NCI-H460 (cell line): ENCODE data around the gene KIAA1328. TPM values are rescaled to one million over a fixed set of nuclear protein-coding genes. Genes with fewer than 3 reads are reported as not detected.
"Not testable (repeated sequence)": the region's sequence is repeated elsewhere in the genome, so short reads cannot be mapped to it uniquely, and the experiment has no call there.

ENCODE experiments used
- DNase-seq: peaks from one replicate; pipeline ENCODE4 v3.0.0-alpha.2; 2016; ENCODE audit warnings: low read depth; ENCODE audit errors: extremely low read depth
- total RNA-seq: library from RNA; depleted of rRNA; stranded (reverse); fragments of >200 nt; shearing (Covaris generic); gene quantifications from 2 replicates; pipeline ENCODE4 v1.2.3, GENCODE V29; 2014

KIAA1328 gene
- total RNA-seq, 1 experiment from 2014 or later: 3.2 TPM

GRCh38 chr18:36821681-36822080 lies 7.2 kb upstream of the KIAA1328 start:
- no peak for DNase-seq

DNA sequence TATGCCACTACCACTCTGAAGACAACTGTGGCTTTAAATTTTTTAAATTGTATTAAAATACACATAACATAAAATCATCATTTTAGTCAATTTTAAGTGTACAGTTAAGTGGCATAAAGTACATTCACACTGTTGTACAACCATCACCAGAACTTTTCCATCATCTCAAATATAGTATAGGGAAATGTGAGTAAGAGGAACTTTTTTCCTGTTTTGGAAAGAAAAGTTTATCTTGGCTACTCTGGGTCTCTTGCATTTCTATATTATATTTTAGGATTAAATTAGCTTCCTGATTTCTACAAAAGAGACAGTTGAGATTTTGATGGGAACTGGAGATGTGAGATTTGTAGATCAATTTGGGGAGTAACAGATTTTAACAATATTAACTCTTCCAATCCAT lies 3.4 kb upstream of the KIAA1328 start:
- no peak for DNase-seq

GRCh38 chr18:36826556-36826955 lies 2.4 kb upstream of the KIAA1328 start:
- no peak for DNase-seq

DNA sequence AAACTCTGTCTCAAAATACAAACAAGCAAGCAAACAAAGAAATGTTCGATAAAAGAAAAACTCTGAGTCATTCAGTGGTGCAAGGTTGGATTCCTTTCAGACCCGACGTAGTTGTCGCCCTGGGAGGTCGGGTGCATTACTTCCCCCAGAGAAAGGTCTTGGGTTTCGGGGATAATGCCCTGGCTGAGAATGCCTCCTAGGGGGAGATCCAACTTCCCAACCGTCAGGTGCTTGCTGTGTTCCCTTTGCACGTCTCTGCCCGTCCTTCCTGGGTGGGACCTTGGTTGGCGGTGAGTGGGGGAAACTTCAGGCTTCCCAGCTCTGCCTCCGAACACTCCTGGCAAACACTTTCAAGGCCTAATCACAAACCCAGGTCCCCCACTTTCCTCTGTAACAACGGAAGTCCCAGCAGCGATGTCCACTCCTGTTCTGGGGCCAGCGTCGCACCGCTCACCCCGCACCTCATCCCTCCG lies 734 bp upstream of the KIAA1328 start:
- DNase-seq: no peak

DNA sequence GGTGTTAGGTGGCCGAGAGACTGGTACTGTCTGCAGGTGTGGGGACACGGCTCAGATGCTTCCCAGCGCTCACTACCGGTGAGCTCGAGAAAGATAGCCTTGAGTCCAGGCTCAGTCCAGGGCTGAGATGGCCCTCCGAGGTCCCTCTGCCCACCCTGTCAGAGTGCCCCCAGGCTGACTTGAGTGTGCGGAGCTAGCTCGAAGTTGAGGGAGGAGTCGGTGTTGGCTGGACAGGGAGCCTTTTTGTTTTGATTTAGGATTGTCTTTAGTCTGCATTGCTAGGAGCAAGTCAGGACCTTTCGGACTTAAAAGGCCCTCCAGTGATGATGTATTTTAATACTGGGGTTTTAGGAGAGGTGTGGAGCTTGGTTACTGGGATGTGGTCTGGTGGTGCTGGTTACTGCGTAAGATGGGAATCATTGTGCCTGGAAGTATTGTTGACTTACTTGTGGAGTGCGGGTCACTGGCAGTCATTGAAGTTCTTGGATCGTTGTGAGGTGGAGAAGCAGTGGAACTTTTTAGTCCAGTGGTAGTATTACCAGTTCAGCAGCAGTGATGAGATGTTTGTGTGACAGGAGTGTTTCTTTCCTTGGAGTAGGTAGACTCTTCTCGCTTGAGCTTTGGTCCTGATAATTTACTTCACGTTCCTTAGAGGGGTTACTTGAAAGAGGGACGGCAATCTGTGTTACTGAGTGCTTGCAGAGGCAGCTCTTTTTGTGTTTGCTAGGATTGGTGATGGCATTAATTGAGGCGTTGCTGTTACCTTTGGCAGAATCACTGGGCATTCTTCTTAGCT lies 633 bp downstream of the KIAA1328 start:
- no peak for DNase-seq

GRCh38 chr18:36830158-36830495 lies 1.2 kb downstream of the KIAA1328 start:
- DNase-seq: no peak

- no peak for DNase-seq
These were observed 2.2 kb downstream of the KIAA1328 start for GRCh38 chr18:36831139-36831538.

DNA sequence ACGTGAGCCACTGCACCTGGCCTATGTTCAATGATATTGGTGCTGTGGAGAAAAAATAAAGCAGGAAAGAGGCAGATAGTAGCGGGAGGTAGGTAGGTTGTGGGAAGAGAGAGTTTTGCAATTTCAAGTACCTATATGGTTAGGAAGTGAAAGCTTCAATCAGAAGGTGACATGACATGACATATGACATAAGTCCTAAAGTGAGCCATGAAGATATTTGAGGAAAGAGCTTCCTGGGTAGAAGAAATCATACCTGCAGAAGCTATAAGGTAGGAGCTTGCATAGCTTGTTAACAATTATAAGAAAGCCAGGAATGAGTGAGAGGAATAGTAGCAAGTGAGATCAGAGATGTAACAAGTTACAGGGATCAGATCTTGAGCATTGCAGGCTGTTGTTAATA lies 4.2 kb downstream of the KIAA1328 start:
- DNase-seq: no peak

GRCh38 chr18:36835927-36836326 lies 7.0 kb downstream of the KIAA1328 start:
- no peak for DNase-seq

- DNase-seq: no peak
These were observed 10.9 kb downstream of the KIAA1328 start for GRCh38 chr18:36839835-36840234.

GRCh38 chr18:36843199-36843598 lies 14.3 kb downstream of the KIAA1328 start:
- no peak for DNase-seq

- DNase-seq: no peak
These were observed 14.9 kb downstream of the KIAA1328 start for GRCh38 chr18:36843784-36844183.

DNA sequence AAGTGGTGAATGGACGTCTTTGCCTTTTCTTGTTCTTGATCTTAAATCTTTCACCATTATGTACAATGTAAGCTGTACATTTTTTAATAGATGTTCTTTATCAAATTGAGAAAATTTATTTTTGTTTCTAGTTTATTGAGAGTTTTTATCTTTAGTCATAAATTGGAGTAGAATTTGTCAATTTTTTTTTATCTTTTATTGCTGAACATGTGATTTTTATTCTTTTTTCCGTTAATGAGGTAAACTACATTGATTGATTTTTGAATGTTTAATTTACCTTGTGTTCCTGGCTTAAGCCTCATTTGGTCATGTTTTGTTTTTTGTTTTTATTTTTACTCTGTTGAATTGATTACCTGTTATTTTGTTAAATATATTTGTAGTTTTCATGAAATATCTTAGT lies 19.7 kb downstream of the KIAA1328 start:
- no peak for DNase-seq

DNA sequence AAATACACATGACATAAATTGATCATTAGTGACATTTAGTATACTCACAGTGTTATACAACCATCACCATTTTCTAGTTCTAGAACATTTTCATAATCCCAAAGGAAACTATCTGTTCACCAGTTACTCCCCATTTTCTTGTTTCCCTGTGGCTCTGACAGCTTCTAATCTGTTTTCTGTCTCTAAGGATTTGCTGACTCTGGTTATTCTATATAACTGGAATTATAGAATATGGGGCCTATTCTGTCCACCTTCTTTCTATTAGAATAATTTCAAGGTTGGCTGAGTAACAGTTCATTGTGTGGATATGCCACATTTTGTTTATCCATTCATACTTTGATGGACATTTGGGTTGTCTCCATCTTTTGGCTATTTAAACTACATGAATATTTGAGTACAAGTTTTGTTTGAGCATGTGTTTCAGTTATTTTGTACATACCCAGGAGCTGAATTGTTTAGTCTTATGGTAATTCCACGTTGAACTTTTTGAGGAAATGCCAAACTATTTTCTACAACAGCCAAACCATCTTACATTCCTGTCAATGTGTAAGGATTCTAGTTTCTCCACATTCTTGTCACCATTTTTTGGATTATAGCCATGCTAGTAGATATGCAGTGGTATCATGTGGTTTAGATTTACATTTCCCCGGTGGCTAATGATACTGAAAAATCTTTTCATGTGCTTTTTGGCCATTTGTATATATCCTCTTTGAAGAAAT lies 20.5 kb downstream of the KIAA1328 start:
- no peak for DNase-seq

- DNase-seq: no peak
These were observed 21.7 kb downstream of the KIAA1328 start for GRCh38 chr18:36850527-36851201.

- DNase-seq: no peak
These were observed 22.3 kb downstream of the KIAA1328 start for GRCh38 chr18:36851202-36851590.

DNA sequence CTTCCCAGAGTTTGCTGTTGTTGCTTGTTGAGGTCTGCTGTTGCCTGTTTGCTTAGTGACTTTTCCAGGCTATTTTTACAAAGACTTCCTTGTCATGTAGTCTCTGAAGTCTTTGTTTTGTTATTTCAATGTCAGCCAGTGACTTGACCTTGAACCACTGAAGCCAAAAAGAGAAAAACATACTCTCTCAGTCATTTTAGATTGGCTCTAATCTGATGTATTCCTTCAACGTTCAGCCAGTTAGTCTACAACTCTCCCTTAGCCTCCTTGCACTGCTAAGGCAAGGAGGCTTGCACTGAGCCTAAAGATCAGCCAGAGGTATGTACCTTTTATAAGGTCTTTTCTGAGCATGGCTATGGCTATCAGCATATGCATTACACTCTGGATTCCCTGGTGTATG lies 27.9 kb downstream of the KIAA1328 start:
- DNase-seq: no peak

- DNase-seq: no peak
These were observed 33.3 kb downstream of the KIAA1328 start for GRCh38 chr18:36862182-36862581.

DNA sequence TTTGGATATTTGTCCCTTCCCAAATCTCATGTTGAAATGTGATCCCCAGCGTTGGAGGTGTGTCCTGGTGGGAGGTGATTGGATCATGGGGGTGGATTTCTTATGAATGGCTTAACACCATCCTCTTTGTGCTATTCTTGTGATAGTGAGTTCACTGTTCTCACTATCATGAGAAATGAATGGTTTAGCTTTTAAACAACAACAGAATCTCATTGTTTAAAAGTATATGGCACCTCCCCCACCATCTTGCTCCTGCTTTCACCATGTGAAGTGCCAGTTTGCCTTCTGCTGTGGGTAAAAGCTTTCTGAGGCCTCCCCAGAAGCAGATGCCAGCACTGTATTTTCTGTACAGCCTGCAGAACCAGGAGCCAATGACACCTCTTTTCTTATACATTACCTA lies 38.1 kb downstream of the KIAA1328 start:
- no peak for DNase-seq

DNA sequence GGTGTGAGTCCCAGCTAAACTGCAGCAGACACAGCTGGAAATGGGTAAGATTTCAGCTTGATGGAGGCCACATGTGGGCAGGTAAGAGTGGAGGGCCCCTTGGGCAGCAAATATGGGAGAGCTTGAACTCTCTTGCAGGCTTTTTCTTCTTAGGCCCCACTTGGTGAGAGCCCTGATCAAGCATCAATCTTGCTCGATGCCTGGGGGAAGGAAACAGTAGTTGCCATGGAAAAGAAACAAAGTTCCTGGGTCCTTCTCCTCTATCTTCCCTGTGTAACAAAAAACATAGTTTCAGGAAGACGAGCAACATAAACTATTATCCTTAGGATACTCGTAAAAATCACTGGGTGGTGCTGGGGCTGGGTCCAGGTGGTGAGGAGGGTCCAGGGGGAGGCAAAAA lies 42.9 kb downstream of the KIAA1328 start:
- no peak for DNase-seq

DNA sequence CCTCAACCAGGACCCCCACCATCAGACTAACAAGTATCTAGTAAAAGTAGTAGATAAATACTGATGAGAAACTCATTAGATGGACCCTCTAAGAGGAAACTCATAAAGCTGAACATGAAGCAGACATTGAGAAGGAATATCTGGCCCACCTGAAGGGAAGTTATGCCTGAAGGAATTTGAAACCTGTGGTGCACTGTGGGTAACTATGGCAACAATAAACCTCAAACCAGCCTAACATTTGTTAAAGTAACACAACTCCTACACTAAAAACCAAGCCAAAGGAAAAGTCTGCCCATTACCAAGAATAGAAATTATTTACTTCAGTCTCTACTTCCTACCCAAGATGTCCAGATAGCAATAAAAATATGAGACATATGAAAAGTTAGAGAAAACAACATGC lies 43.4 kb downstream of the KIAA1328 start:
- DNase-seq: no peak

DNA sequence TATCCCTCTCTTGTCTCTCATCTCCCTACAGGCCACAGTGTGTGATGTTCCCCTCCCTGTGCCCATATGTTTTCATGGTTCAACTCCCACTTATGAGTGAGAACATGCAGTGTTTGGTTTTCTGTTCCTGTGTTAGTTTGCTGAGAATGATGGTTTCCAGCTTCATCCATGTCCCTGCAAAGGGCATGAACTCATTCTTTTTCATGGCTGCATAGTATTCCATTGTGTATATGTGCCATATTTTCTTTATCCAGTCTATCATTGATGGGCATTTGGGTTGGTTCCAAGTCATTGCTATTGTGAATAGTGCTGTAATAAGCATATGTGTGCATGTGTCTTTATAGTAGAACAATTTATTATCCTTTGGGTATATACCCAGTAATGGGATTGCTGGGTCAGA lies 44.9 kb downstream of the KIAA1328 start:
- not testable (repeated sequence) for DNase-seq
